Hepatocyte (in vitro differentiated cells): ENCODE data around the gene PCSK4. TPM values are rescaled to one million over a fixed set of nuclear protein-coding genes. Genes with fewer than 3 reads are reported as not detected.

Experiments used
- DNase-seq: peaks from one replicate; pipeline ENCODE4 v3.0.0-alpha.2; 2016; ENCODE audit warnings: low spot score
- H2AFZ ChIP-seq: fragments of 200-600 bp; sonication (generic); 2 replicates; pipeline ENCODE4 v1.6.0; 2016; ENCODE audit warnings: antibody characterized with exemption, mild to moderate bottlenecking
- H3K27ac ChIP-seq: fragments of 200-600 bp; sonication (generic); 2 replicates; pipeline ENCODE4 v1.5.1; 2016; ENCODE audit warnings: mild to moderate bottlenecking
- H3K27me3 ChIP-seq: fragments of 200-600 bp; sonication (generic); 2 replicates; pipeline ENCODE4 v1.6.1; 2016
- H3K36me3 ChIP-seq: fragments of 200-600 bp; sonication (generic); replicated peaks from 2 replicates; pipeline ENCODE4 v1.5.1; 2016; ENCODE audit warnings: low read depth; ENCODE audit not compliant: insufficient read depth
- H3K4me1 ChIP-seq: fragments of 200-600 bp; sonication (generic); 2 replicates; pipeline ENCODE4 v1.5.1; 2016; ENCODE audit warnings: mild to moderate bottlenecking, moderate library complexity; ENCODE audit not compliant: insufficient read depth
- H3K4me2 ChIP-seq: fragments of 200-600 bp; sonication (generic); 2 replicates; pipeline ENCODE4 v1.6.0; 2016
- H3K4me3 ChIP-seq: fragments of 200-600 bp; sonication (generic); 2 replicates; pipeline ENCODE4 v1.5.1; 2016; ENCODE audit warnings: mild to moderate bottlenecking
- H3K79me2 ChIP-seq: fragments of 200-600 bp; sonication (generic); 2 replicates; pipeline ENCODE4 v1.6.0; 2017; ENCODE audit warnings: mild to moderate bottlenecking
- H3K9me2 ChIP-seq: fragments of 200-600 bp; sonication (generic); replicated peaks from 2 replicates; pipeline ENCODE4 v1.6.0; 2017; ENCODE audit warnings: mild to moderate bottlenecking; ENCODE audit not compliant: insufficient read depth
- H3K9me3 ChIP-seq: fragments of 200-600 bp; sonication (generic); 2 replicates; pipeline ENCODE4 v1.5.1; 2016; ENCODE audit warnings: low read depth, mild to moderate bottlenecking
- H4K20me1 ChIP-seq: fragments of 200-600 bp; sonication (generic); 2 replicates; pipeline ENCODE4 v1.6.0; 2016; ENCODE audit warnings: mild to moderate bottlenecking; ENCODE audit not compliant: insufficient read depth, poor library complexity, severe bottlenecking
- CTCF ChIP-seq: fragments of 200-600 bp; sonication (generic); IDR thresholded peaks from 2 replicates; pipeline ENCODE4 v1.5.1; 2016; ENCODE audit warnings: antibody characterized with exemption, mild to moderate bottlenecking; ENCODE audit not compliant: poor library complexity
- EZH2 ChIP-seq: fragments of 200-600 bp; sonication (generic); IDR thresholded peaks from 2 replicates; pipeline ENCODE4 v1.6.1; 2016; ENCODE audit warnings: antibody characterized with exemption, mild to moderate bottlenecking, borderline replicate concordance
- EZH2phosphoT487 ChIP-seq: fragments of 200-600 bp; sonication (generic); IDR thresholded peaks from one replicate; pipeline ENCODE4 v1.6.1; 2018; ENCODE audit warnings: antibody characterized with exemption, mild to moderate bottlenecking, low read depth, moderate library complexity; ENCODE audit not compliant: unreplicated experiment, severe bottlenecking
- WGBS: methylation state at CpG from one replicate; pipeline ENCODE4 v1.1.6; 2016; ENCODE audit warnings: low lambda C conversion rate; ENCODE audit errors: missing lambda C conversion rate; 5-methylcytosine and 5-hydroxymethylcytosine counted together
- polyA plus RNA-seq: library from polyadenylated mRNA; unstranded; fragments of >200 nt; fragmentation: Nextera tagmentation; extraction: Ambion mirVana; gene quantifications from 2 replicates; pipeline ENCODE4 v1.2.1, GENCODE V29; 2016
- total RNA-seq: library from RNA; depleted of rRNA; stranded (reverse); fragments of >200 nt; gene quantifications from 2 replicates; pipeline ENCODE4 v1.2.3, GENCODE V29; 2014

The PCSK4 gene
- total and polyA plus RNA-seq, 2 experiments from 2014 or later = 7.7 to 9.6 TPM

- Histone ChIP-seq H4K20me1 (no peaks in the 10 kb centered on the region), H3K27me3 (no peaks in the 10 kb centered on the region), H3K4me2 (peak within 1 kb of the TSS; percentile 78), H3K27ac (peak within 1 kb of the TSS; percentile 86), H3K9me3 (no peaks in the 10 kb centered on the region), H3K36me3 (no peaks in the 10 kb centered on the region), H3K4me1 (peaks cover 21% of the 10 kb centered on the region), H3K9me2 (no peaks in the 10 kb centered on the region), H3K4me3 (peak within 1 kb of the TSS; percentile 62), H3K79me2 (peaks cover 15% of the 10 kb centered on the region), H2AFZ (peak within 1 kb of the TSS; percentile 44)
- TF ChIP-seq EZH2 = no peak
- no peak for TF ChIP-seq EZH2phosphoT487
- no peak for TF ChIP-seq CTCF
- no peak for DNase-seq
- 19% methylated on average over 27 of the region's 73 CpGs for WGBS
Observed at GRCh38 chr19:1491114-1491848, 1.1 kb upstream of the PCSK4 start, which contains the start of gene REEP6. TSS of gene REEP6 (plus strand) at chr19:1491181. CDS start at chr19:1491270, 89 bp downstream.

- Histone ChIP-seq H3K9me2 (no peaks in the 10 kb centered on the region), H2AFZ (peak overlapping the region; percentile 44), H3K4me2 (peak overlapping the region; percentile 74), H3K4me3 (peak overlapping the region; percentile 62), H4K20me1 (no peaks in the 10 kb centered on the region), H3K27ac (peak overlapping the region; percentile 86), H3K36me3 (no peaks in the 10 kb centered on the region), H3K27me3 (no peaks in the 10 kb centered on the region), H3K9me3 (no peaks in the 10 kb centered on the region), H3K79me2 (peaks cover 10% of the 10 kb centered on the region), H3K4me1 (peaks cover 21% of the 10 kb centered on the region)
- WGBS = 38% methylated on average over 33 of the region's 37 CpGs
- TF ChIP-seq EZH2phosphoT487 (no peak), EZH2 (no peak), CTCF (no peak)
- DNase-seq = no peak
Observed at GRCh38 chr19:1489463-1490310, 463 bp downstream of the PCSK4 start.

GRCh38 chr19:1488282-1488601, 1.9 kb downstream of the PCSK4 start:
- H3K27ac ChIP-seq = no peak overlapping the region
- TF ChIP-seq EZH2phosphoT487 (no peak), EZH2 (no peak), CTCF (no peak)
- no peaks in the 10 kb centered on the region for H3K36me3 ChIP-seq
- no peak overlapping the region for H3K4me2 ChIP-seq
- no peak overlapping the region for H3K4me3 ChIP-seq
- H3K27me3 ChIP-seq = no peaks in the 10 kb centered on the region
- no peak overlapping the region for H2AFZ ChIP-seq
- peaks cover 10% of the 10 kb centered on the region for H3K79me2 ChIP-seq
- DNase-seq = no peak
- WGBS = 94% methylated on average over 11 of the region's 11 CpGs
- H3K9me3 ChIP-seq = no peaks in the 10 kb centered on the region
- no peaks in the 10 kb centered on the region for H3K9me2 ChIP-seq
- H4K20me1 ChIP-seq = no peaks in the 10 kb centered on the region
- H3K4me1 ChIP-seq = peaks cover 15% of the 10 kb centered on the region
